Left lobe of liver (tissue), 2 donors: ENCODE data around the gene ACBD6. TPM values are rescaled to one million over a fixed set of nuclear protein-coding genes. Genes with fewer than 3 reads are reported as not detected.

Experiments
- ATAC-seq: fragments of 200-7000 bp; cut with Tn5 transposase; one replicate; pipeline ENCODE4 v1.9.1; 2020; ENCODE audit warnings: mild to moderate bottlenecking, moderate library complexity
- DNase-seq: peaks from one replicate; pipeline ENCODE4 v3.0.0-alpha.2; 2020; ENCODE audit warnings: low spot score
- total RNA-seq: library from RNA; stranded (reverse); gene quantifications from one replicate; pipeline ENCODE4 v1.2.1, GENCODE V29; 2021
- donor health status: DM: no; HTN: no; CAD: no; lungs with moderate emphysema.
- donor health status: DM: no; HTN: yes; CAD: no.

Gene ACBD6
- total RNA-seq, 1 donor from 2014 or later, result 11.1 TPM

GRCh38 chr1:180277476-180278193 is 224.7 kb downstream of the ACBD6 start:
- DNase-seq (no peak), ATAC-seq (no peak)

GRCh38 chr1:180275726-180276125 is 226.7 kb downstream of the ACBD6 start:
- ATAC-seq (no peak), DNase-seq (no peak)

DNA sequence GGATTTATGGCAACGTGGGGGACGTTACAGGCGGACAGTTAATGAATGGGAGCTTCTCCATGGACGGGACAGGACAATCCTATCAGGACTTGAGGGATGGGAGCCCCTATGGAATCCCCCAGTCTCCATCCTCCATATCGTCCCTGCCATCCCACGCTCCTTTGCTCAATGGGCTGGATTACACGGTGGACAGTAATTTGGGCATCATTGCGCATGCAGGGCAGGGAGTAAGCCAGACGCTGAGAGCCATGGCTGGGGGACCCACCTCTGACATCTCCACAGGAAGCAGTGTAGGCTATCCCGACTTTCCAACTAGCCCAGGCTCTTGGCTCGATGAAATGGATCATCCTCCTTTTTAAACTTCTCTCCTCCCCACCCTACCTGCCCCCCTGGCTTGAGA is 228.2 kb downstream of the ACBD6 start:
- DNase-seq (no peak), ATAC-seq (no peak)

GRCh38 chr1:180273066-180273465 is 229.3 kb downstream of the ACBD6 start:
- ATAC-seq, result no peak
- DNase-seq, result no peak

DNA sequence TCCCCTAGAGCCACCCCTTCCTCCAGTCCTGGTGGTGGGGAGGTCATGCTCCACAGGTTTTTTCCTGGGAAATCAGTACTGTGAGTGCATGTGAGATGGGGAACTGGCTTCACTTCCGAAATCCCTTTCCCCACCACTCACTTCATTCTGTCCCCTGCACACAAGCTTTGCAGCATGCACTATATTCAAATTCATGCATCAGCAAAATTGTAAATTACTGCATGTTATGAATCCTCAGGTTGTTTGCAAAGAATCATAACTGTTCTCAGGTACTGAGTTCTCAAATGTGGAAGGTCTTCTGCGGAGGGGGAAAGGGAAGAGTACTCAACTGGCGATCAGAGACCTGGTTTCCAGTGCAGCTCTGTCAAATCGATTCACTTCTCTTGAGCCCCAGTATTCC is 230.0 kb downstream of the ACBD6 start:
- ATAC-seq (no peak), DNase-seq (no peak)

DNA sequence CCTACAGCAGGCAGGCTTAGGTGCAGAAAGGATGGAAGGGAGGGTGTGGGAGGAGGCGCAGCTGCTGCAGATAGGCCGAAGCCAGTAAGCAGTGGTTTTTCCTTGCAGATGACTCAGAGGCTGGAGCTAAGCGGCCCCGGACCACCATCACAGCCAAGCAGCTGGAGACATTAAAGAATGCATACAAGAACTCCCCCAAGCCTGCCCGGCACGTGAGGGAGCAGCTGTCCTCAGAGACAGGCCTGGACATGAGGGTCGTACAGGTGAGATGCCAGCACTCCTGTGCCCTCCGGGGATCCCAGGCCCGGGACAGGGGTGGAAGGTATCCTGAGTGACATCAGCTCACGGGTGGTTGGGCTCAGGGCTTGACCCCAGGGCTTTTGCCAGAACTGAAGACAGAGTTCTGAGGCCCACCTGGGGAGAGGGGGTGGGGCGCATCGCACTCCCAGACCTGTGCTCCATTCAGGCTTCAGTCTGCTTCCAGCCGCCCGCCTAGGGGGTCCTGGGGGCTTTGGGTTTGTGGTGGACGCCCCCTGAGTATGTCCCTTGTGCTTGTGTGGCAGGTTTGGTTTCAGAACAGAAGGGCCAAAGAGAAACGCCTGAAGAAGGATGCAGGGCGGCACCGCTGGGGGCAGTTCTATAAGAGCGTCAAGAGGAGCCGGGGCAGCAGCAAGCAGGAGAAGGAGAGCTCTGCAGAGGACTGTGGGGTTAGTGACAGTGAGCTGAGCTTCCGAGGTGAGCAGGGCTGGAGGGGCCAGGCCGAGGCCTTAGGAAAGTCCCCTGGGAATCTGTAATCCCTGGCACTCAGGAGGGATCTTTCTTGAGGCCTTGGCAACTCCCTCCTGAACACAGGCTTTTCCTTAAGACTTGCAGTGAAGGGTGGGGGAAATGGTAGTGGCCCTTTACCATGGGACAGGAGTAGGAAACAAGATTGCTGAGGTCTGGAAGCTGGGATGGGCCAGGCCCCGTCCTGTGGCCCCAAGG is 230.8 kb downstream of the ACBD6 start:
- ATAC-seq (no peak), DNase-seq (no peak)

- peak; percentile 89 for ATAC-seq
Observed at GRCh38 chr1:180270530-180271271, 231.7 kb downstream of the ACBD6 start.

GRCh38 chr1:180269645-180270529 is 232.5 kb downstream of the ACBD6 start:
- ATAC-seq, result peak; percentile 47
- DNase-seq, result no peak

More at GRCh38 chr1:180270530-180271271, 231.7 kb downstream of the ACBD6 start:
- DNase-seq, result peak; percentile 76

- DNase-seq, result no peak
- ATAC-seq, result no peak
Observed at GRCh38 chr1:180268556-180269075, 233.8 kb downstream of the ACBD6 start.

- no peak for ATAC-seq
- no peak for DNase-seq
Observed at GRCh38 chr1:180267761-180268555, 234.4 kb downstream of the ACBD6 start.

DNA sequence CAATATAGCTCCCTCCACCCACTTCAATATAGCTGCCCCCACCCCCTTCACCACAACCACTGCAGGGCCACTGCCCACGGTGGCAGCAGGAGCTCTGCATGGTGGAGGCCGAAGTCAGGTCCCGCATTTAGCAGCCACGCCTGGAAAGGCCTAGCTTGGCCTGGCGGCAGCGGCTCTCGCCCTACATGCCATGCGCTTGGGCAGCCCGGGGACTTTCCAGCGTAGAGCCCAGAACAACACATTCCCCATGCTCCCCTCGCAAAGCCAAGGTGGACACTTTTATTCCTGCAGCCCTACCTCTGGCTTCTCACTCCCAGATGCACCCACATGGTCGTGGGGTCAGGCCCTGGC is 235.2 kb downstream of the ACBD6 start:
- ATAC-seq (no peak), DNase-seq (no peak)

GRCh38 chr1:180266275-180267210 is 235.8 kb downstream of the ACBD6 start:
- ATAC-seq, result no peak
- DNase-seq, result no peak

DNA sequence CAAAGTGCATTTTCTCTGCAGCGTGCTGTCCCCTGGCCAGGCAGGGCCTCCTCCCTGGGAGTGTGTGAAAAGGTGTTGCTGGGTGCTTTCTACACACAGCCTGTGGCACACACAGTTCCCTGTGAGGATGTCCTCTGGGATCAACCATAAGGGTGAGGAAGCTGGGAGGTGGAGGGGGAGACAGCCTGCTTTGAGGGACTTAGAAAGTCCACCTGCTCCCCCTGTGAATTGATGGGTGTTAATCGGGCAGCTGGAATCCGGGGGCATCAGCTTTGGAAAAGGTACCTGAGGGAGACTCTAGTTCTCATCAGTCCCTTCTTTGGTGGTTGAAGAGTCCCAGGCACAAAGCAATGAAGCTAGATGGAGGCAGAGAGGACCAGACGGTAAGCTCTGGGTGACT is 236.5 kb downstream of the ACBD6 start:
- no peak for DNase-seq
- ATAC-seq, result no peak

- ATAC-seq, result no peak
- DNase-seq, result no peak
Observed at GRCh38 chr1:180265201-180265600, 237.2 kb downstream of the ACBD6 start.

DNA sequence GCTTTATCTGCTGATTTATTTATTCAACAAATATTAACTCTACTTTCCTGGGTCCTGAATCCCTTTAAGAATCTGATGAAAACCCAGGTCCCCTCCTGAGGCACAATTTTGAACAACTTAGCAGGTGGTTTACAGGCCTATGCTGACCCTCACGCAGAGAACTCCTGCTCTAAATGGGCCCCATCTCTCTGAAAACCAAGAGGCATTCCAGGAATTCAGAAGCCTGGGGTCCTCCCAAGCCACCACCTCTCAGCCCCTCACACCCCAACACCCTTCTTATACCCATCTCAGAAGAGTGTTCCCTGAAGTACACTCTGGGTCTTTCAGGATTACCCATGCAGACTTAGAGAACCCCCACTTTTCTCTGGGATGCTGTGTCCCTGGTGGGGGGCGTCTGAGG is 237.8 kb downstream of the ACBD6 start:
- ATAC-seq, result no peak
- no peak for DNase-seq

- DNase-seq (no peak), ATAC-seq (no peak)
Observed at GRCh38 chr1:180262628-180263488, 239.5 kb downstream of the ACBD6 start.

DNA sequence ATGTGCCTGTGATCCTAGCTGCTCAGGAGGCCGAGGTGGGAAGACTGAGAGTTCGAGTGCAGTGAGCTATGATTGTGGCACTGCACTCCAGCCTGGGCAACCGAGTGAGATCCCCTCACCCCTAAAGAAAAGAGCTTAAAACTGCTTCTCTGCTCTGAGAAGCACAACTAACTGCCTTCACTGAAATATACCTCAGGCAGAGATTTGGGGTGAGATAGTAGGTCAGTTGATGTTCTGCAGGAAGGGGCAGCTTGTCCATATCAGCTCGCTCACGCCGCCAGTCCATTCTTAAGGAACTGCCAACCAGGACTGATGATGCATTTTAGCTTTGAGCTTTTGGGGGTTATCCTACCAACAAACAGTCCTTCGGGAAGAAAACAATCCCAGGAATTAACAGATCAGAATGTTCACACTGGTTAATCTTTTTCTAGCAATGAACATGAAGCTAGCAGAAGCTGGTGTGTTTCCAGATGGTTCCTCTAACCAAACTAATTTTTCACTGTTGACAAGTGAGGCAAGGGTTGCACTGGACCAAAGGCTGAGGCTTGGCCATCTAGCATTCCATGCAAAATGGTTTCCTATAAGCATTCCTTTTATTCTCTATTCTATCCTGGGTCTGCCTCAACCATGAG is 240.7 kb downstream of the ACBD6 start:
- no peak for ATAC-seq

More for the DNA sequence above, 240.7 kb downstream of the ACBD6 start:
- no peak for DNase-seq
